Thyroid gland (tissue), 4 donors: Measurements from ENCODE around the gene BBC3. TPM values are rescaled to one million over a fixed set of nuclear protein-coding genes. Genes with fewer than 3 reads are reported as not detected.
"Not testable (repeated sequence)": the region's sequence is repeated elsewhere in the genome, so short reads cannot be mapped to it uniquely, and the experiment has no call there.

Experiments
- DNase-seq, 2 donors: peaks; one replicate each; pipeline ENCODE4 v3.0.0-alpha.2; 2019
- H3K27ac ChIP-seq, 3 donors: fragments of 200-600 bp; sonication (generic); 1 replicate in 2 of 3; 2 replicates in 1 of 3; pipeline ENCODE4 v1.5.1; 2016 to 2019; ENCODE audit warnings: mild to moderate bottlenecking in 1 of 3, moderate library complexity in 1 of 3
- H3K27me3 ChIP-seq: fragments of 200-600 bp; sonication (generic); one replicate; pipeline ENCODE4 v1.5.1; 2019
- H3K36me3 ChIP-seq, 2 donors: fragments of 200-600 bp; sonication (generic); one replicate each; pipeline ENCODE4 v1.5.1; 2016 to 2019
- H3K4me1 ChIP-seq, 2 donors: fragments of 200-600 bp; sonication (generic); one replicate each; pipeline ENCODE4 v1.5.1; 2017 to 2019
- H3K4me3 ChIP-seq, 3 donors: fragments of 200-600 bp; sonication (generic); replicated peaks in 1 of 3; 1 replicate in 2 of 3; 2 replicates in 1 of 3; pipeline ENCODE4 v1.5.1; 2016; ENCODE audit warnings: mild to moderate bottlenecking in 1 of 3
- H3K9me3 ChIP-seq: fragments of 200-600 bp; sonication (generic); one replicate; pipeline ENCODE4 v1.5.1; 2017
- CTCF ChIP-seq, 6 experiments: fragments of 200-600 bp in 3 of 6; fragments of 450-650 bp in 3 of 6; sonication (generic) in 3 of 6; IDR thresholded peaks; one replicate each; pipeline ENCODE4 v1.5.1; 2016 to 2019; ENCODE audit warnings: antibody characterized with exemption in 6 of 6, mild to moderate bottlenecking in 2 of 6, inconsistent platforms in 1 of 6, moderate library complexity in 1 of 6
- POLR2A ChIP-seq, 2 donors: fragments of 450-650 bp; IDR thresholded peaks; one replicate each; pipeline ENCODE4 v1.6.1; 2017; ENCODE audit warnings: antibody characterized with exemption in 2 of 2, mild to moderate bottlenecking in 2 of 2, moderate library complexity in 1 of 2
- WGBS, 2 donors: methylation state at CpG; one replicate each; pipeline ENCODE4 v1.1.5; 2017; 5-methylcytosine and 5-hydroxymethylcytosine counted together
- intact Hi-C: fragments of 100-400 bp; cut with DNase I; formaldehyde crosslinking; loops from one replicate; pipeline ENCODE4 v1.15.1; 2023
- total RNA-seq, 4 donors: library from RNA; depleted of rRNA; stranded (reverse); fragments of >200 nt; gene quantifications; one replicate each; pipeline ENCODE4 v1.2.3, GENCODE V29; 2016

BBC3 gene
- total RNA-seq, 4 donors from 2014 or later, result 2.4 to 7.7 (median 4.9) TPM

GRCh38 chr19:47264629-47265028 lies 33.6 kb upstream of the BBC3 start:
- TF ChIP-seq CTCF (IDR thresholded peaks at IDR 0.05), result no peak
- TF ChIP-seq POLR2A (IDR thresholded peaks at IDR 0.05), result no peak
- no peaks in the 10 kb centered on the region for H3K27me3 ChIP-seq
- no peak overlapping the region for H3K4me3 ChIP-seq
- H3K36me3 ChIP-seq, result peaks cover 52 to 54% of the 10 kb centered on the region in 2 donors
- DNase-seq, result no peak
- no peaks in the 10 kb centered on the region for H3K9me3 ChIP-seq
- intact Hi-C loops, result no loop called here
- 90 to 93% methylated on average over 6 of the region's 30 CpGs for WGBS, 2 donors
- H3K27ac ChIP-seq, result no peak overlapping the region
- no peaks in the 10 kb centered on the region for H3K4me1 ChIP-seq

GRCh38 chr19:47261946-47262793 lies 31.2 kb upstream of the BBC3 start:
- intact Hi-C loops, H3K9me3 ChIP-seq, H3K4me3 ChIP-seq, H3K27me3 ChIP-seq, DNase-seq, H3K27ac ChIP-seq: not testable (repeated sequence)
- peaks cover 9 to 15% of the 10 kb centered on the region in 2 donors for H3K4me1 ChIP-seq
- H3K36me3 ChIP-seq, result peaks cover 56% of the 10 kb centered on the region in 2 donors
- WGBS, 2 donors, result 91 to 93% methylated on average over 14 of the region's 14 CpGs

- WGBS, 2 donors, result 79 to 98% methylated on average over 11 to 14 of the region's 17 CpGs
- Histone ChIP-seq H3K27ac (no peak overlapping the region), H3K4me3 (no peak overlapping the region), H3K4me1 (peaks cover 16 to 21% of the 10 kb centered on the region in 2 donors), H3K27me3 (no peaks in the 10 kb centered on the region), H3K36me3 (peaks cover 42 to 45% of the 10 kb centered on the region in 2 donors), H3K9me3 (no peaks in the 10 kb centered on the region)
- intact Hi-C loops, result no loop called here
- TF ChIP-seq POLR2A (IDR thresholded peaks at IDR 0.05) (no peak), CTCF (IDR thresholded peaks at IDR 0.05) (no peak)
- DNase-seq, result no peak
Observed at GRCh38 chr19:47260476-47260875, 29.5 kb upstream of the BBC3 start.

GRCh38 chr19:47258895-47259555 lies 28.0 kb upstream of the BBC3 start:
- Histone ChIP-seq H3K36me3 (peaks cover 31 to 38% of the 10 kb centered on the region in 2 donors), H3K4me1 (peaks cover 17 to 22% of the 10 kb centered on the region in 2 donors)

More at GRCh38 chr19:47258895-47259555, 28.0 kb upstream of the BBC3 start:
- TF ChIP-seq CTCF (IDR thresholded peaks at IDR 0.05), result no peak
- no peak for TF ChIP-seq POLR2A (IDR thresholded peaks at IDR 0.05)
- no peak for DNase-seq
- 92 to 94% methylated on average over 6 of the region's 6 CpGs for WGBS, 2 donors
- intact Hi-C loops, result loop anchor here (2.0 to 10.0 kb wide), 2 partner anchors 18 to 404 kb away; partner anchors contain the start of gene AP2S1
- no peak overlapping the region for H3K4me3 ChIP-seq
- H3K27me3 ChIP-seq, result no peaks in the 10 kb centered on the region
- H3K27ac ChIP-seq, result peak overlapping the region in 1 of 3 donors; percentile 93
- no peaks in the 10 kb centered on the region for H3K9me3 ChIP-seq
